GM12878 (cell line): Measurements from ENCODE around the gene RADIL. TPM values are rescaled to one million over a fixed set of nuclear protein-coding genes. Genes with fewer than 3 reads are reported as not detected.

Experiments used
- ATAC-seq: fragments of 200-7000 bp; cut with Tn5 transposase; 3 replicates; pipeline ENCODE4 v1.9.1; 2020; ENCODE audit warnings: mild to moderate bottlenecking, moderate library complexity
- BruUV-seq: library from RNA; stranded (reverse); fragments of 400-500 nt; replicated peaks from 2 replicates; lab custom pipeline; 2021; lab: Mats Ljungman, UMichigan
- CTCF ChIA-PET: fragments of 300-600 bp; sonication (Branson Sonifier 250); formaldehyde crosslinking; extraction: SDS; loops from one replicate; lab custom pipeline; 2021; ENCODE audit warnings: inconsistent platforms; lab: Yijun Ruan, JAX
- POLR2A ChIA-PET: fragments of 350-600 bp; formaldehyde crosslinking; extraction: SDS; loops from one replicate; lab custom pipeline; 2021; ENCODE audit warnings: inconsistent platforms; lab: Charles Lee
- RAD21 ChIA-PET: fragments of 300-600 bp; sonication (Branson Sonifier 250); formaldehyde crosslinking; loops from one replicate; lab custom pipeline; 2023; ENCODE audit warnings: antibody characterized with exemption; ENCODE audit not compliant: unreplicated experiment; lab: Charles Lee
- SMC1A ChIA-PET: fragments of 300-600 bp; sonication (Branson Sonifier 250); formaldehyde crosslinking; loops from one replicate; lab custom pipeline; 2023; ENCODE audit not compliant: unreplicated experiment, uncharacterized antibody; lab: Charles Lee
- DNase-seq: peaks from one replicate; pipeline ENCODE4 v3.0.0-alpha.2; 2011; ENCODE audit warnings: low read depth, low spot score
- FAIRE-seq: peaks from 3 replicates; lab custom pipeline; 2011; peaks lifted over from hg19 to GRCh38; lab: Jason Lieb, UNC
- H2AFZ ChIP-seq: 2 replicates; pipeline ENCODE4 v1.6.0; 2011; ENCODE audit warnings: low read depth, low read length, control low read depth; ENCODE audit not compliant: control insufficient read depth
- H3K27ac ChIP-seq: 2 replicates; pipeline ENCODE4 v1.5.1; 2011; ENCODE audit warnings: control low read depth; ENCODE audit not compliant: control insufficient read depth, insufficient read depth
- H3K27me3 ChIP-seq, 2 experiments: replicated peaks in 1 of 2; 2 replicates each; pipeline versions ENCODE4 v1.6.0 to v1.6.1; 2011; ENCODE audit warnings: low read length in 1 of 2; ENCODE audit not compliant: control insufficient read depth in 2 of 2, insufficient read depth in 2 of 2
- H3K36me3 ChIP-seq, 2 experiments: 2 replicates each; pipeline ENCODE4 v1.5.1; 2011; ENCODE audit warnings: low read length in 1 of 2; ENCODE audit not compliant: control insufficient read depth in 2 of 2, insufficient read depth in 2 of 2
- H3K4me1 ChIP-seq: 2 replicates; pipeline ENCODE4 v1.6.1; 2011; ENCODE audit warnings: mild to moderate bottlenecking, low read length, moderate library complexity, mixed read lengths; ENCODE audit not compliant: control insufficient read depth, insufficient read depth
- H3K4me2 ChIP-seq: 2 replicates; pipeline ENCODE4 v1.6.0; 2011; ENCODE audit warnings: control low read depth; ENCODE audit not compliant: control insufficient read depth, insufficient read depth
- H3K4me3 ChIP-seq: fragments of 200-600 bp; sonication (generic); 2 replicates; pipeline ENCODE4 v1.5.1; 2016
- H3K79me2 ChIP-seq: 2 replicates; pipeline ENCODE4 v1.6.0; 2011; ENCODE audit warnings: low read length; ENCODE audit not compliant: control insufficient read depth, insufficient read depth
- H3K9ac ChIP-seq: 2 replicates; pipeline ENCODE4 v1.8.0; 2011; ENCODE audit warnings: low read length, control low read depth, mixed read lengths; ENCODE audit not compliant: control insufficient read depth, insufficient read depth
- H3K9me3 ChIP-seq: replicated peaks from 3 replicates; pipeline ENCODE4 v1.5.1; 2011; ENCODE audit warnings: mild to moderate bottlenecking, low read length; ENCODE audit not compliant: control insufficient read depth, insufficient read depth
- H4K20me1 ChIP-seq: 2 replicates; pipeline ENCODE4 v1.6.0; 2011; ENCODE audit not compliant: control insufficient read depth, insufficient read depth
- EP300 ChIP-seq, 2 experiments: fragments of 150-350 bp in 1 of 2; IDR thresholded peaks; 2 replicates each; pipeline ENCODE4 v1.6.1; 2011 to 2012; ENCODE audit warnings: low read depth in 2 of 2, low read length in 2 of 2, borderline replicate concordance in 1 of 2, improper control_type of control experiment in 1 of 2, inconsistent platforms in 1 of 2; ENCODE audit not compliant: control insufficient read depth in 1 of 2
- FOXM1 ChIP-seq: IDR thresholded peaks from 2 replicates; pipeline ENCODE4 v1.6.1; 2012; ENCODE audit warnings: low read depth, mild to moderate bottlenecking, inconsistent platforms, low read length, moderate library complexity
- MYB ChIP-seq: fragments of 150-350 bp; IDR thresholded peaks from 2 replicates; pipeline ENCODE4 v1.6.1; 2014; ENCODE audit warnings: mild to moderate bottlenecking, low read depth, low read length, borderline replicate concordance
- POLR2AphosphoS5 ChIP-seq: IDR thresholded peaks from 2 replicates; pipeline ENCODE4 v1.6.1; 2011; ENCODE audit warnings: mild to moderate bottlenecking, low read length, inconsistent platforms
- SREBF1 ChIP-seq: IDR thresholded peaks from 2 replicates; pipeline ENCODE4 v1.6.1; 2012; ENCODE audit warnings: mild to moderate bottlenecking, low read length
- SREBF2 ChIP-seq: IDR thresholded peaks from 2 replicates; pipeline ENCODE4 v1.6.1; 2012; ENCODE audit warnings: mild to moderate bottlenecking, low read length
- WGBS: methylation state at CpG from one replicate; pipeline ENCODE4 v1.1.6; 2016; ENCODE audit warnings: low lambda C conversion rate; ENCODE audit not compliant: insufficient replicate concordance, insufficient coverage; ENCODE audit errors: missing lambda C conversion rate; 5-methylcytosine and 5-hydroxymethylcytosine counted together
- in situ Hi-C: fragments of 300-500 bp; cut with MboI; formaldehyde crosslinking; loops from 9 replicates; pipeline ENCODE4 v1.14.3; 2018; ENCODE audit warnings: mixed read lengths
- intact Hi-C: fragments of 100-400 bp; cut with micrococcal nuclease; formaldehyde crosslinking; loops from one replicate; pipeline ENCODE4 v1.14.2; 2022; ENCODE audit not compliant: unreplicated experiment
- polyA plus RNA-seq, 11 experiments: library from polyadenylated mRNA; depleted of rRNA in 4 of 11; unstranded in 6 of 11; stranded (reverse) in 5 of 11; fragments of >200 nt; fragmentation: Nextera tagmentation in 4 of 11; fragmentation: Illumina TruSeq in 1 of 11; extraction: Ambion mirVana in 4 of 11; extraction: Trizol in 1 of 11; gene quantifications; 1 replicate in 1 of 11; 2 replicates in 10 of 11; pipeline versions ENCODE4 v1.2.1 to v1.2.3, GENCODE V29; 2011 to 2016; ENCODE audit warnings: inconsistent platforms in 2 of 11, missing spikeins in 2 of 11, low read depth in 1 of 11
- total RNA-seq, 4 experiments: library from RNA; depleted of rRNA in 3 of 4; stranded (reverse); fragments of >200 nt in 3 of 4; fragmentation: Illumina TruSeq in 1 of 4; extraction: Trizol in 1 of 4; gene quantifications; 2 replicates each; pipeline versions ENCODE4 v1.2.1 to v1.2.3, GENCODE V29; 2013 to 2021

Gene RADIL
- total and polyA plus RNA-seq, 10 of the 15 experiments (the other 5 are each of a cell fraction or from before 2014, with no cell fraction given) = 0.05 to 0.06 TPM; not detected in 8

DNA sequence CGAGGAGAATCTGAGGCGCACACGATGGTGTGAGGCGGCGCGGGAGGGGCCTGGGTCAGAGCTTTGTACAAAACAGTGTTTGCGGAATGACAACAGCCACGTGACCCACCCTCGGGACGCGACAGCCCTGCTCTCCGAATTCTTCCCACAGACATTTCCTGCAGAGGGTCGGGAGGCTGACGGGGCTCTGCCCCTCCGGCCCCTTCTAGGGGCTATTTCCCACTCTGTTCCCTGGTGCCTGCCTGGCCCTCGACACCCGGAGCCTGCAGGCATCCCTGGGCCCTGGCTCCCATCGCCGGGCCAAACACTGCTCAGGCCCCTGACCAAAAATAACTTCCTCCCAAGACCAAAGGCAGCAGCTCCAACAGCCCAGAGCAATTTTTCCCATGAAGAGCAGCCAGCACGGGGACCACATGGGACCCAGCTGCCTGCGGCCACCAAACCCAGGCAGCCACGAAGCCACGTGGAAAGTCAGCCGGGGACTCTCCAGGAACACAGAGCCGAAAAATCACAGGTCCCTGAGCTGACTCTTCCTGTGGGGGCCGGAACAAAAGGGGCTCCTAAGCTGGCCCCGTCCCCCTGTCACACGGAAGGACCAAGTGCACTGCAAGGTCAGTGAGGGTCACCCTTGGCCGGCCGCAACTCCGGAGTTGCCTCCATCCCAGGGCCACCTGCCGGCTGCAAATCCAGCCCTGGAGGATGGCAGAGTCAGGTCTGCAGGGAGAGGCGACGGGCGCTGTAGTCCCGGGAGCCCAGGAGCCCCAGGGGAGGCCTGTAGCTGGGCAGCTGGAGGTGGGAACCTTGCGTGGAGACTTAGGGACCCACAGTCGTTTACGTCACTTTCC is 63.7 kb downstream of the RADIL start:
- no peak overlapping the region for H3K4me2 ChIP-seq
- H3K4me1 ChIP-seq = no peaks in the 10 kb centered on the region
- DNase-seq (no peak), ATAC-seq (no peak), FAIRE-seq (no peak)
- no peaks in the 10 kb centered on the region for H3K9me3 ChIP-seq
- SMC1A ChIA-PET = no interaction called here
- TF ChIP-seq SREBF2 (no peak), FOXM1 (no peak), MYB (no peak), EP300 (IDR thresholded peaks at IDR 0.05; ENCODE audit: borderline replicate concordance in 1 of 2, control insufficient read depth in 1 of 2, low read depth in 2 of 2, low read length in 2 of 2) (no peak), SREBF1 (no peak), POLR2AphosphoS5 (no peak)
- H3K27ac ChIP-seq = no peak overlapping the region
- CTCF ChIA-PET = interaction anchor here (0.6 kb wide), 1 partner anchor 337 kb away, joined by 3 read pairs; no protein-coding TSS in a partner anchor
- WGBS = 64% methylated on average over 34 of the region's 39 CpGs
- no peak overlapping the region for H3K4me3 ChIP-seq
- BruUV-seq = no TSS peak
- no peak overlapping the region for H3K9ac ChIP-seq
- H3K79me2 ChIP-seq = no peaks in the 10 kb centered on the region
- H2AFZ ChIP-seq = no peak overlapping the region
- in situ Hi-C loops = no loop called here
- RAD21 ChIA-PET = no interaction called here
- H3K27me3 ChIP-seq = no peaks in the 10 kb centered on the region
- no peaks in the 10 kb centered on the region for H4K20me1 ChIP-seq
- intact Hi-C loops = loop anchor here (10.0 kb wide), 1 partner anchor 155 kb away; no protein-coding TSS in a partner anchor
- no peaks in the 10 kb centered on the region for H3K36me3 ChIP-seq
- POLR2A ChIA-PET = no interaction called here
